Measurements from ENCODE around the gene NT5C.
A peak's percentile ranks its signal among the peaks of the same experiment; 100 is the strongest.
"Not testable (repeated sequence)": the region's sequence is repeated elsewhere in the genome, so short reads cannot be mapped to it uniquely, and the experiment has no call there.

NT5C gene

DNA sequence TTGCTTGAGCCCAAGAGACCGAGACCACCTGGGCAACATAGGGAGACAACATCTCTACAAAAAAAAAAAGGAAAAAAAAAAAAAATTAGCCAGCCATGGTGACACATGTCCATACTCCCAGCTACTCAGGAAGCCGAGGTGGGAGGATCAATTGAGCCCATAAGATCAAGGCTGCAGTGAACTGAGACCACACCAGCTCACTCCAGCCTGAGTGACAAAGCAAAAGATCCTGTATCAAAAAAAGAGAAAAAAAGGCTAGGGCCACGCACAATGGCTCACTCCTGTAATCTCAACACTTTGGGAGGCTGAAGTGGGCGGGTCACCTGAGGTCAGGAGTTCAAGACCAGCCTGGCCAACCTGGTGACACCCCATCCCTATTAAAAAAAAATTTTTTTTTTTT is 37.5 kb upstream of the NT5C start:
- Histone ChIP-seq H3K9me3 (ENCODE audit: control insufficient read depth, insufficient read depth, low read depth, low read length) (no peaks in the 10 kb centered on the region), H3K4me1 (ENCODE audit: control insufficient read depth, insufficient read depth, low read length) (no peaks in the 10 kb centered on the region), H3K36me3 (ENCODE audit: control insufficient read depth in 2 of 2, insufficient read depth in 1 of 2, low read length in 2 of 2) (peaks cover 84 to 88% of the 10 kb centered on the region in 2 experiments), H3K27ac (ENCODE audit: extremely low read depth, low read depth, low read length) (0 out of 2 replicates have a peak overlapping the region, but pooled peaks have one; percentile 41), H3K4me3 (ENCODE audit: low read depth, low read length) (no peak overlapping the region)
- TF ChIP-seq BCL11B (tag by site-specific recombination; IDR thresholded peaks at IDR 0.05; ENCODE audit: low read depth): peak; percentile 59; the same call in 1 of the 2 replicates
- TF ChIP-seq, protein P1, sequence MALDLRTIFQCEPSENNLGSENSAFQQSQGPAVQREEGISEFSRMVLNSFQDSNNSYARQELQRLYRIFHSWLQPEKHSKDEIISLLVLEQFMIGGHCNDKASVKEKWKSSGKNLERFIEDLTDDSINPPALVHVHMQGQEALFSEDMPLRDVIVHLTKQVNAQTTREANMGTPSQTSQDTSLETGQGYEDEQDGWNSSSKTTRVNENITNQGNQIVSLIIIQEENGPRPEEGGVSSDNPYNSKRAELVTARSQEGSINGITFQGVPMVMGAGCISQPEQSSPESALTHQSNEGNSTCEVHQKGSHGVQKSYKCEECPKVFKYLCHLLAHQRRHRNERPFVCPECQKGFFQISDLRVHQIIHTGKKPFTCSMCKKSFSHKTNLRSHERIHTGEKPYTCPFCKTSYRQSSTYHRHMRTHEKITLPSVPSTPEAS (tag by site-specific recombination; IDR thresholded peaks at IDR 0.05): no peak
- no peak for TF ChIP-seq ZNF670 (tag by site-specific recombination; IDR thresholded peaks at IDR 0.05; ENCODE audit: low read depth)
- peak; percentile 70; the same call in 1 of the 2 replicates for TF ChIP-seq ZNF362 (tag by site-specific recombination; IDR thresholded peaks at IDR 0.05)
- CTCF ChIA-PET: interaction anchor here (0.7 to 8.1 kb wide), 5 partner anchors 33 to 122 kb away, joined by 3 to 103 read pairs (median 3); partner anchors contain the start of gene ATP5PD
- POLR2A ChIA-PET: interaction anchor here (5.4 kb wide), 1 partner anchor 14 kb away, joined by 39 read pairs; the partner anchor contains the start of gene JPT1

GRCh38 chr17:75164606-75165005 is 33.1 kb upstream of the NT5C start:
- H3K4me3 ChIP-seq (ENCODE audit: low read depth, low read length); H3K9me3 ChIP-seq (ENCODE audit: control insufficient read depth, insufficient read depth, low read depth, low read length); H3K4me1 ChIP-seq (ENCODE audit: control insufficient read depth, insufficient read depth, low read length); H3K27ac ChIP-seq (ENCODE audit: extremely low read depth, low read depth, low read length): not testable (repeated sequence)
- peak; percentile 86 for TF ChIP-seq ZNF121 (tag by site-specific recombination; IDR thresholded peaks at IDR 0.05)
- ChIA-PET POLR2A (interaction anchor here (0.7 to 1.0 kb wide), 2 partner anchors 9 to 94 kb away, joined by 3 to 4 read pairs; no protein-coding TSS in a partner anchor), CTCF (interaction anchor here (0.6 to 1.4 kb wide), 5 partner anchors 34 to 293 kb away, joined by 3 to 8 read pairs (median 3); no protein-coding TSS in a partner anchor)
- peaks cover 59 to 78% of the 10 kb centered on the region in 2 experiments for H3K36me3 ChIP-seq (ENCODE audit: control insufficient read depth in 2 of 2, insufficient read depth in 1 of 2, low read length in 2 of 2)

- POLR2A ChIA-PET: interaction anchor here (0.6 to 1.4 kb wide), 4 partner anchors 8 to 15 kb away, joined by 3 to 9 read pairs (median 4); partner anchors contain the start of gene JPT1
These were observed 31.5 kb upstream of the NT5C start for GRCh38 chr17:75163074-75163473.

GRCh38 chr17:75160211-75160610 is 28.7 kb upstream of the NT5C start:
- Histone ChIP-seq H3K27ac (ENCODE audit: extremely low read depth, low read depth, low read length) (no peak overlapping the region), H3K4me3 (ENCODE audit: low read depth, low read length) (no peak overlapping the region), H3K4me1 (ENCODE audit: control insufficient read depth, insufficient read depth, low read length) (no peaks in the 10 kb centered on the region), H3K36me3 (ENCODE audit: control insufficient read depth in 2 of 2, insufficient read depth in 1 of 2, low read length in 2 of 2) (peaks cover 33 to 48% of the 10 kb centered on the region in 2 experiments), H3K9me3 (ENCODE audit: control insufficient read depth, insufficient read depth, low read depth, low read length) (no peaks in the 10 kb centered on the region)
- CTCF ChIA-PET: interaction anchor here (1.6 to 3.8 kb wide), 3 partner anchors 11 to 46 kb away, joined by 4 to 21 read pairs (median 6); no protein-coding TSS in a partner anchor
- POLR2A ChIA-PET: interaction anchor here (1.1 kb wide), 1 partner anchor 11 kb away, joined by 3 read pairs; no protein-coding TSS in a partner anchor
- TF ChIP-seq ZNF311 (tag by site-specific recombination; IDR thresholded peaks at IDR 0.05; ENCODE audit: borderline replicate concordance) (no peak), ZNF155 (tag by site-specific recombination; IDR thresholded peaks at IDR 0.05) (no peak), ZFP69B (tag by site-specific recombination; IDR thresholded peaks at IDR 0.05) (no peak), MZF1 (tag by site-specific recombination; IDR thresholded peaks at IDR 0.05; ENCODE audit: borderline replicate concordance) (no peak), KLF10 (tag by site-specific recombination; IDR thresholded peaks at IDR 0.05) (no peak), ZBTB48 (tag by site-specific recombination; IDR thresholded peaks at IDR 0.05) (no peak), ZNF433 (tag by site-specific recombination; IDR thresholded peaks at IDR 0.05; ENCODE audit: low read depth) (no peak)
- TF ChIP-seq, protein P2, sequence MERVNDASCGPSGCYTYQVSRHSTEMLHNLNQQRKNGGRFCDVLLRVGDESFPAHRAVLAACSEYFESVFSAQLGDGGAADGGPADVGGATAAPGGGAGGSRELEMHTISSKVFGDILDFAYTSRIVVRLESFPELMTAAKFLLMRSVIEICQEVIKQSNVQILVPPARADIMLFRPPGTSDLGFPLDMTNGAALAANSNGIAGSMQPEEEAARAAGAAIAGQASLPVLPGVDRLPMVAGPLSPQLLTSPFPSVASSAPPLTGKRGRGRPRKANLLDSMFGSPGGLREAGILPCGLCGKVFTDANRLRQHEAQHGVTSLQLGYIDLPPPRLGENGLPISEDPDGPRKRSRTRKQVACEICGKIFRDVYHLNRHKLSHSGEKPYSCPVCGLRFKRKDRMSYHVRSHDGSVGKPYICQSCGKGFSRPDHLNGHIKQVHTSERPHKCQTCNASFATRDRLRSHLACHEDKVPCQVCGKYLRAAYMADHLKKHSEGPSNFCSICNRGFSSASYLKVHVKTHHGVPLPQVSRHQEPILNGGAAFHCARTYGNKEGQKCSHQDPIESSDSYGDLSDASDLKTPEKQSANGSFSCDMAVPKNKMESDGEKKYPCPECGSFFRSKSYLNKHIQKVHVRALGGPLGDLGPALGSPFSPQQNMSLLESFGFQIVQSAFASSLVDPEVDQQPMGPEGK (tag by site-specific recombination; IDR thresholded peaks at IDR 0.05): no peak
- TF ChIP-seq, protein P3, sequence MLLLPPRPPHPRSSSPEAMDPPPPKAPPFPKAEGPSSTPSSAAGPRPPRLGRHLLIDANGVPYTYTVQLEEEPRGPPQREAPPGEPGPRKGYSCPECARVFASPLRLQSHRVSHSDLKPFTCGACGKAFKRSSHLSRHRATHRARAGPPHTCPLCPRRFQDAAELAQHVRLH (tag by site-specific recombination; IDR thresholded peaks at IDR 0.05): no peak

More at GRCh38 chr17:75163074-75163473, 31.5 kb upstream of the NT5C start:
- no peak overlapping the region for H3K27ac ChIP-seq (ENCODE audit: extremely low read depth, low read depth, low read length)
- CTCF ChIA-PET: interaction anchor here (0.6 to 1.7 kb wide), 3 partner anchors 9 to 49 kb away, joined by 3 to 7 read pairs (median 3); no protein-coding TSS in a partner anchor
- TF ChIP-seq ZNF362 (tag by site-specific recombination; IDR thresholded peaks at IDR 0.05): 0 out of 2 replicates have a peak, but pooled peaks have one; percentile 4
- TF ChIP-seq ZNF146 (tag by site-specific recombination; IDR thresholded peaks at IDR 0.05): peak; percentile 68; the same call in 1 of the 2 replicates
- TF ChIP-seq ZNF626 (tag by site-specific recombination; IDR thresholded peaks at IDR 0.05): no peak
- peak; percentile 85; the same call in 1 of the 2 replicates for TF ChIP-seq ZNF121 (tag by site-specific recombination; IDR thresholded peaks at IDR 0.05)
- peak; percentile 81 for TF ChIP-seq ZNF664 (tag by site-specific recombination; IDR thresholded peaks at IDR 0.05)
- TF ChIP-seq ZNF433 (tag by site-specific recombination; IDR thresholded peaks at IDR 0.05; ENCODE audit: low read depth): no peak
- peaks cover 52 to 67% of the 10 kb centered on the region in 2 experiments for H3K36me3 ChIP-seq (ENCODE audit: control insufficient read depth in 2 of 2, insufficient read depth in 1 of 2, low read length in 2 of 2)
- H3K4me1 ChIP-seq (ENCODE audit: control insufficient read depth, insufficient read depth, low read length): no peaks in the 10 kb centered on the region
- H3K9me3 ChIP-seq (ENCODE audit: control insufficient read depth, insufficient read depth, low read depth, low read length): no peaks in the 10 kb centered on the region
- no peak overlapping the region for H3K4me3 ChIP-seq (ENCODE audit: low read depth, low read length)

All from HEK293 (cell line).